C1 segment of cervical spinal cord (tissue), 14 donors: Measurements from ENCODE around the gene HLA-DPB1.
"Not testable (repeated sequence)": the region's sequence is repeated elsewhere in the genome, so short reads cannot be mapped to it uniquely, and the experiment has no call there.

Experiments used
- DNase-seq, 14 donors: peaks; one replicate each; lab custom pipeline; 2025; lab: John Stamatoyannopoulos, UW

The HLA-DPB1 gene

GRCh38 chr6:33075568-33076405 lies at the start of gene HLA-DPB1:
Gene HLA-DPB1 (plus strand): TSS chr6:33075990. CDS start chr6:33076042, 52 bp downstream.
- DNase-seq = peak in 1 of 14 donors; percentile 69

GRCh38 chr6:33028220-33028849 lies 47.5 kb upstream of the HLA-DPB1 start:
- no peak for DNase-seq

DNA sequence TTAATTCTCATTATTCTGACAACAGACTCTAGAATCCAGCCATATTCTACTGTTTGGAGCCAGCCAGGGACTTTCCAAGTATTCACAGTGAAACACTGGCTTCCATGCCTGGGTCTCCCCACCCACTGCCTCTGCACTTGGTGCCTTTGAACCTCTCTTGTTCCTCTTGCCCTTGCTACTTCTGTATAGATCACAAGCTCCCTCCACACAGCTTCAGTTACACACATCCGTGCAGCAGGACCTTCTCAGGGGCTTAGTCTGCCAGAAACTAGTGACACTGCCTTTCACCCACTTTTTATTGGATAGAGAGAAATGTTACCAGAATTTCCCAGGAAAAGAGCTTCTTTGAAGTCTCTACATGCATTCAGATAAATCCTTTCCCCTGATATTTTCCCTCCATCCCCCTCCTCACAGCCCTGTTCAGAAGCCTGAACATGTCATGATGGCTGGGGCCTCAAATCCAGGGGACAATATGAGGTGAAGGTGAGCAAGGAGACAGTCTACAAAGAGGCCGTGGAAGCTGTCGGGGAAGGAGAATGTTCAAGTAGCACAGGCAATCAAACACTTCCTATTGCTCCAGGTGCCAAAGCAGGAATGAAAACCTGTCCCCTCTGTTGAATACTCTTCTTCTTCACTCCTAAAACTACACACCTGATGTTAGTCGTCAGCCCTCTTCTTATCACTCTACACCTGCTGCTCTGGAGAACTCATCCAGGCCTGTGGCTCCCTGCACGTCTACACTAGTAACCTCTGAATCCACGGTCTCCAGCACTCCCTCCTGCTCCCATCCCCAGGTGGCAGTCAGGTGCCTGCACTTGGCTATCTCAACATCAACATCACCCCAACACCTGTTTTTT lies 46.2 kb upstream of the HLA-DPB1 start:
- peak in 3 of 14 donors; percentile 18 to 39 (median 29) for DNase-seq

DNA sequence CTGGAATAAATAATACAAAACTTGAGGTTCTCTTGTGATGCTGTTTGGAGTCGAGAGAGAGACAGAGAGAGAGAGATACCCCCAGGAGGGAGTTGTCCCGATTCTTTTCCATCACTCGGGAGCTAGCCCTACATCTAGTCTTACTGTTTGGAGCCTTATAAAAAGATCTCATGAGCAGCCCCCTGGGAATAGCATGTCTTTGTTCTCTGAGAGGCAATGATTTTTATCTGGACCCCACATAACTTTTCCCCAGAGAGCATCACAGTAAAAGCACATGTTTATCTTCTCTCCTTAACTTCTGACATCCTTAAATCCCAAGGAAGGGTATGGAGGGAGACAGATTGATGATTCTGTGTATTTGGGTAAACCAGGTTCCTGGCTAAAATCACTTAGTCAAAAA lies 45.5 kb upstream of the HLA-DPB1 start:
- no peak for DNase-seq

- DNase-seq = no peak
These were observed 41.2 kb upstream of the HLA-DPB1 start for GRCh38 chr6:33034554-33034953.

DNA sequence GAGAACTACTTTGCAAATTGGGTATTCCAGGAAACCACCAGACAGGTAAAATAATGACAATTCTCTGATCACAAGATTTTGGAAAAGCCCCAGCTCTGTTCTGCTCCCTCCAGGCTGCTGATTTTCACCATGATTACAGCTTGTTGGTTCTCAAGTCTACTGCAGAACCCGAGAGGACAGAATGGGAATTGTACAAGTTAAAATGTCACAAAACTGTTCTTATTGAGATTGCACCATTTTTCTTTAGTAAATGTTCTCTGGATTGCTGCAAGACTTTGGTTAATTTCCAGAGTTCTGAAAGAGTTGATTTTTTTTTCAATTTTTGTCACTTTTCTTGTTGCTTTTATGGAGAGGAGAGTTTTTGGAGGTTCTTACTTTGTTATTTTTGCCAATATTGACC lies 39.3 kb upstream of the HLA-DPB1 start:
- DNase-seq = no peak

GRCh38 chr6:33040157-33040556 lies 35.6 kb upstream of the HLA-DPB1 start:
- DNase-seq = no peak

DNA sequence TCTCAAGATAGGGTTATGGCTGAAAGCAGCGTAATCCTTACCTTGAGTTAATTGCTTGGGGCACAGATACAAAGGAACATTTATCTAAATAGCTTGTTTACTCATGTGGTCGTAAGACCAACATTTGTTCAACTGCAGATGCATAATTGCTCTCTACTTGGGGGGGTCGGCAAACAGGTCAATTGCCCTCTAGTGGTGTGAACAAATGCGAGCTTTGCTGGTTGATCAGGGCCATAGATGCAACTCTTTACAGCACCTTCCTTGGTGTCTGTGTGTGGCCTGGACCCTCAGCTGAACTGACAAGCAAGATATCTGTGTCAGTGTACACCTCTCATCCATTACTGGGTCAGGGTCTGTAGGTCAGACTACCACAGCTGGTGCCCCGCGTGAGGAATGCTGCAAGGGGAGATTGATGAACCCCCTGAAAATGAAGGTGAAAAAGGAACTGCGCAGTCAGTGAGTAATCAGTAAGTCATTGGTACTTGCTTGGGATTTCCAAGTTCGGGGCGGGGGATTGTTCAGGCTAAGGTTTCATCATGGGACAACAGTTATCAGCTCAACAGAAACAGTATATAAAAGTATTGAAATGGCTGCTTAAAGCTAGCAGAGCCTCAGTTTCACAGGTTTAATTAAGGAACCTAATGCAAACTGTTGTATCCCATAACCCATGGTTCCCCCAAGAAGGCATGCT lies 26.3 kb upstream of the HLA-DPB1 start:
- DNase-seq = no peak

DNA sequence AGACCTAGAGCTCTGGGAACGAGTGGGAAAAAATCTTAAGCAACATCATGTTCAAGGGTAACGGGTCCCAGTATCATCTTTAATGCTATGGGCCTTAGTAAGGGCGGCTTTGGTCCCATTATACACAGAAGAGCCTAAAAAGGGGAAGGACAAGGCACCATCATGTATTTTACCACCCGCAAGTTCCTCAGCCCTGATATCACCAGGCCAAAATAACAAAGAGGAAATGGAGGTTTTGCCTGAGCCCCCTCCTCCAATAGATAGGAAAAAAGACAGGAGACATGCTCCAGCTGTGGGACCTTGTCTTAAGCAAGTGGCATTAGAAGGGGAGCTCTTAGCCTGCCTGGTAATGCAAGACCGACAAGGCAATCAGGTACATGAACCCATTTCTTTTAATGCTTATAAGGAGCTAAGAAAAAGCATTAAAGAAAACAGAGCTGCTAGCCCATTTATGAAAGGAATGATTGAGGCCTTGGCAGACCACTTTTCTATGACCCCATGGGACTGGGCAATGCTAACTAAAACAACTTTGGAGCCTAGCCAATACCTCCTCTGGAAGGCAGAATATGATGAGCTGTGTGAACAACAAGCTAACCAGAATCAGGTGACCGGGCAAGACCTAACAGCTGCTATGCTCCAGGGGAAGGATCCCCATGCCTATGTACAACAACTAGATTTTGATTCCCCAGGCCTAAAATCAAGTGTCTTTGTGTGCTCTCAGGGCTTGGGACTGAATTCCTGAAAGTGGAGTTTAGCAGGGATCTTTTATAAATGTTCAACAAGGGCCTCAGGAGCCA lies 25.6 kb upstream of the HLA-DPB1 start:
- no peak for DNase-seq

DNA sequence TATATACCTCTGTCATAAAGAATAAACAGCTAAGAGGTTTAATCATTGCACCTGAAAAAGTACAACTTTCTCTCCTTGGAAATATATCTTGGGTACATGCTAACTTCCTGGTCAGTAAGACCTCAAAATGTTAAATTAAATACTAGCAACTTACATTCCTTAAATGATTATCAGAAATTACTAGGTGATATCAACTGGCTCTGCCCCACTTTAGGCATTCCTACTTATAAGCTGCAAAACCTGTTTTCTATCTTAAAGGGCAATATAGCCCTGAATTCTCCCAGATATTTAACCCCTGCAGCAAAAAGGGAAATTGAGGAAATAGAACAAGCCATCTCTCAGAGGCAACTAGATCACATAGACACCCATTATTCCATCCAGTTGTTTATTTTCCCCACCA lies 23.2 kb upstream of the HLA-DPB1 start:
- DNase-seq = no peak

DNA sequence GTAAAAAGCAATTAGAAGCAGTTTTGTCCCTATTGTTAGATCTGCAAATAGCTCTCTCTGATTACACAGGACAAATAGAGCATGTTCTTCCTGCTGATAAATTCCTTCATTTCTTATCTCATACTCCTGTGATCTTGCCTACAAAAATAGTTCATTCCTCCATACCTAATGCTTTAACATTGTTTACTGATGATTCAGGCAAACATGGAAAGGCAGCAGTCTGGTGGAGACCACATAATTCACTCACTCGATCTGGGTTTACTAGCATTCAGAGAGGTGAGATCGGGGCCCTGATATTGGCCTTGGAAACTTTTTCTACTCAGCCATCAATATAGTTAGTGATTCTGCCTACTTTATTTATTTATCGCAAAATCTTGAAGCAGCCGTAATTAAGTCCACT lies 22.6 kb upstream of the HLA-DPB1 start:
- no peak for DNase-seq

DNA sequence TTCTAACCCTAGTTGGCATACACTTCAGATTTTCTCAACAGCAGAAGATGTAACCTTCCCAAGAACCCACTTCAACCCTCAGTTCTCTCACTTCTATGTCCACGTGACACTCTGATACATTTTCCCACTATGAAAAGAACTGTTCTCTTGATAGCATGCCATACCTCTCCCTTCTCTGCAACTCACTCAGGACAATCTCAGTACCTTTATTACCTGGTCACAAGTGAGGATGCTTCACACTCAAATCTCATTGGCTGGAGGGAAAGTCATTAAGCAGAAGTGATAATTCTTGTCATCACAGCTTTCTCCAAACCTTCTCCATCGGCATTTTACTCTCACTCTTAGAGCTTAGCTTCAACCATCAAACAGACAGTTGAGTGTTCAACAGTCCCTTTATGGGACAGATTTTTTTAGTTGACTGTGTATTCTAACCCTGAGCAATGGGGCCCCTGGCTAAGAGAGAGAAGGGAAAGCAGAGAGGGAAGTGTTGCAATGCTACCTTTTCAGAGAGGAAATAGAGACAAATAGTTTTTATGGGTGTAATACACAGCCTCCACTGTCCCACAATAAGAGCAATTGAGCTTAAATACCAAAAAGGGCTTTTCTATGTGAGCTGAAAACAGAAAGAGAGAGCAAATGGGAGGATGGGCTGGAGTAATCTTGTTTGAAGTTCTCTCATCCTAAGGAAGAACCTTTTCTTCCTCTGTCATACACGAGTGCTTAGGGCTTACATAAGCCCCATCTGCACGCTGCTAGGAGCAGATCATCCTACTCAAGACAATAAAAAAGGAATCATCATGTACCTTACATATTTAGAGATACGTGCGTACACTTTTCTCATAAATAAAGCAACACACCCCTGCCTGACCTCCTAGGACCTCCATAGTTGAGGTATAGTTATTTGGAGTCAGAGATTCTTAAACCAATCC lies 18.3 kb upstream of the HLA-DPB1 start:
- DNase-seq = no peak

- DNase-seq = no peak
These were observed 13.8 kb upstream of the HLA-DPB1 start for GRCh38 chr6:33061987-33062386.

- not testable (repeated sequence) for DNase-seq
These were observed 12.4 kb upstream of the HLA-DPB1 start for GRCh38 chr6:33063435-33063834.

DNA sequence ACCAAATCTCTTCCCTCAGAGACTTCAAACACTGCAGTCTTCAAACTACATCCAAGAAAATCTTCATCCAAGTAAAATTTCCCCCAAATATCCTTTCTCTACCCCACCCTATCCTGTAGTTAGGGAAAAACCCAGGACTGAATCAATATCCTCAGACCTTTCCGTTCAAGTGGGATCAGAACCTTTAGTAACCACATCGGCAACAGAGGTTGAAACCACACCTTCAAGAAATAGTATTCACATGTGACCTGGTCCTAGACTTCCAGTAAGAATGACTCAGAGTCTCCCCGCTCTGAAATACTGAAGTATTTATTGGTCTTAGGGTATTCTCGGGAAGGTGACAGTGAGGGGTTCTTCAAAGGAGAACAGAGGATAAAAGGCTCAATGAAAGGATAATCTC lies 11.1 kb upstream of the HLA-DPB1 start:
- DNase-seq = no peak

- no peak for DNase-seq
These were observed 10.5 kb upstream of the HLA-DPB1 start for GRCh38 chr6:33065312-33065711.

- no peak for DNase-seq
These were observed 8.8 kb upstream of the HLA-DPB1 start for GRCh38 chr6:33066917-33067521.

DNA sequence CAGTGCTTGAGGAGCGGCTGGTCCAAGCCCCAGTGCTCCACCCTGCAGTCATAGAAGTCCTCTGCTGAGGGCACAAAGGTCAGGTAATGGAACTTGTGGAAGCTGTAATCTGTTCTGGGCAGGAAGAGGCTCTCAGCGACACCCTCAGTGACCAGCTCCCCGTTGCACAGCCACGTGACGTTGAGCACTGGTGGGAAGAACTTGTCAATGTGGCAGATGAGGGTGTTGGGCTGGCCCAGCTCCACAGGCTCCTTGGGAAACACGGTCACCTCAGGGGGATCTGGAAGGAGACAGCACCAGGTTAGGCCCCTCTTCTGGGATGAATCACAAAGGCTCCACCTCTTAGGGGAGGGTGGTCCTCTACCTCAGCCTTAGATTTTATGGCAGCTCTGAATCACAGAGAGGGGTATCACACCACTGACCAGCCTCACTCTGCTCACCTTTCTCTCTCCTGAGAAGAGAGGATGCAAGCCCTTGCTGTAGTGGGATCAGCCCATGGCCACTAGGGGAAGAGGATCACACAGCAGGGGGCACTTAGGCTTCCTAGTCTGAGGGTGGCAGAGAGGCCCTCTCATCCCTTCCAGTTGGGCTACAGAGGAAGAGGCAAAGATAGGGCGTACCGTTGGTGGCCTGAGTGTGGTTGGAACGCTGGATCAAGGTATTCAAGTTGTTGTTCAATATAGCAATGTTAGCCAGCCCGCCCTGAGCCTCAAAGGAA lies 6.6 kb upstream of the HLA-DPB1 start:
- DNase-seq = no peak

DNA sequence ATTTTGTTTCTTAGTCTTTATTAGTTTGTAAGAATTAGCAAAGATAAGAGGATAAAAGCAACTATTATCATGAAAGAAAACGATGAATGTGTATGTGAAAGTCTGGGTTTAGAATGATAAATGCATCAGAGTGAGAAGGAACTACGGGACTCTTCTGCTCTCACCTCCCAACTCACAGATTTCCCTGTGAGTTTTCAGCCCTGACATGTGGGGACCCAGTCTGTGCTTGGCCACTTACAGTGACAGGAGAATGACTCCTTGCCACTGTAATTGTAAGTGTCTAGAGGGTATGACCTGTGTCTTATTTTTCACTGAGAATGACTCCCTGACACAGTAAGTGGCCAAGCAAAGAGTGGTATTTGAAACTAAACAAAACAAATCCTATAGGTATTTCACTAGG lies 4.9 kb upstream of the HLA-DPB1 start:
- DNase-seq = no peak
